HEK293 (cell line): ENCODE data around the gene TCF7L2.

Experiments used
- BCL11B ChIP-seq: fragments of 450-650 bp; formaldehyde crosslinking; IDR thresholded peaks from 2 replicates; pipeline ENCODE4 v1.5.1; 2016; ENCODE audit warnings: low read depth, missing biosample characterization, missing genetic modification characterization
- ZNF350 ChIP-seq: fragments of 450-650 bp; formaldehyde crosslinking; IDR thresholded peaks from 2 replicates; pipeline ENCODE4 v1.5.0; 2017; ENCODE audit warnings: missing biosample characterization, mild to moderate bottlenecking, missing genetic modification characterization
- ZNF548 ChIP-seq: fragments of 450-650 bp; formaldehyde crosslinking; IDR thresholded peaks from 2 replicates; pipeline ENCODE4 v1.5.1; 2016; ENCODE audit warnings: missing biosample characterization, missing genetic modification characterization
- ZNF549 ChIP-seq: fragments of 450-650 bp; IDR thresholded peaks from 2 replicates; pipeline ENCODE4 v1.5.1; 2018; ENCODE audit warnings: missing biosample characterization, missing genetic modification characterization, mild to moderate bottlenecking, inconsistent platforms, moderate library complexity
- ZNF610 ChIP-seq: fragments of 450-650 bp; formaldehyde crosslinking; IDR thresholded peaks from 2 replicates; pipeline ENCODE4 v1.5.1; 2016; ENCODE audit warnings: missing biosample characterization, missing genetic modification characterization, borderline replicate concordance
- ZNF660 ChIP-seq: fragments of 450-650 bp; IDR thresholded peaks from 2 replicates; pipeline ENCODE4 v1.5.1; 2018; ENCODE audit warnings: missing biosample characterization, mild to moderate bottlenecking, missing genetic modification characterization
- ZNF830 ChIP-seq: fragments of 450-650 bp; IDR thresholded peaks from 2 replicates; pipeline ENCODE4 v1.5.0; 2018; ENCODE audit warnings: missing biosample characterization, missing genetic modification characterization, low read depth, mild to moderate bottlenecking, moderate library complexity
- ZSCAN16 ChIP-seq: fragments of 450-650 bp; formaldehyde crosslinking; IDR thresholded peaks from 2 replicates; pipeline ENCODE4 v1.5.1; 2016; ENCODE audit warnings: missing biosample characterization, missing genetic modification characterization
- TF ChIP-seq, protein P1 (sequence below): fragments of 450-650 bp; formaldehyde crosslinking; IDR thresholded peaks from 2 replicates; pipeline ENCODE4 v1.5.1; 2016; ENCODE audit warnings: missing biosample characterization, missing genetic modification characterization
- TF ChIP-seq, protein P2 (sequence below): fragments of 450-650 bp; formaldehyde crosslinking; IDR thresholded peaks from 2 replicates; pipeline ENCODE4 v1.5.1; 2016; ENCODE audit warnings: missing biosample characterization, missing genetic modification characterization

DNA sequence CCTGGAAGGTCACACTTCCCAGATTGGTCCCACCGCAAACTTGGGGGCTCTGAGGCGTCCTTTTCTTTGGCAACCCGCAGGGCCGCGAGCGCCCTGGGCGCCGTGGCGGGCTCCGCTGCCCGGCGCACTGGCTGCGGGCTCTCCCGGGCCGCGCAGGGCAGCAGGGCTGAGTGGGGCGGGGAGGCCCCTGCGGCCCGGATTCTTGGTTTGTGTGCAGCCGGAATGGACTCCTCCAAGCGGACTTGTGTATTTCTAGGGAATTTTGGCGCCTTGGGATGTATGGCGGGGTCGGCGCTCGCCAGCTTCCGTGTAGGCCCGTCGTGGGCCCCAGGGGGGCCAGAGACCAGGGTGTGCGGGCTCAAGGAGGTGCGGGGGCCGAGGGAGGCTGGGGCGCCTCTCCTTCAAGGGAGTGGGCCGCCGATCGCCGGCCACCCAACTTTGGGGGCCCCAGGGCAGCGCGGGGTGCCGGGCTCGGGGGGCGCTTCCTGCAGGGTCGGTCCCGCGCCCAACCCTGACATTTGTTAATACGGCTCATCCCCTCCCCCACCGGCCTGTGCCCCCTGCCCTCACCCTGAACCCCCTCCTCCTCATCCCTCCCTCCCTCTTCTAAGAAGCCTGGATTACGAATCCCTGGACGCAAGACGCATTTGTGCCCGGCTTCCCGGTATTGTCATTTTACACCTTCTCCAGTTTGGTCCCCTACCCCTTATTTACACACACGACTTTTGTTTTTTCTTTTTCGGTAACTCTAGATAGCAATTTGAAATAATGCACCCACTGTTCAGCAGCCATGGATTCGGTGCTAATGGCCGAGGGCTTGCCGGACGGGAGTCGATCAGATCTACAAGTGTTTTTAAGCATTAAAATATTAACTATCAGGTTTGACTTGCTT is 2.5 kb downstream of the TCF7L2 start:
- no peak for TF ChIP-seq ZNF549
- no peak for TF ChIP-seq BCL11B (tag by site-specific recombination)
- no peak for TF ChIP-seq ZNF610
- no peak for TF ChIP-seq ZNF350
- TF ChIP-seq, protein P1, sequence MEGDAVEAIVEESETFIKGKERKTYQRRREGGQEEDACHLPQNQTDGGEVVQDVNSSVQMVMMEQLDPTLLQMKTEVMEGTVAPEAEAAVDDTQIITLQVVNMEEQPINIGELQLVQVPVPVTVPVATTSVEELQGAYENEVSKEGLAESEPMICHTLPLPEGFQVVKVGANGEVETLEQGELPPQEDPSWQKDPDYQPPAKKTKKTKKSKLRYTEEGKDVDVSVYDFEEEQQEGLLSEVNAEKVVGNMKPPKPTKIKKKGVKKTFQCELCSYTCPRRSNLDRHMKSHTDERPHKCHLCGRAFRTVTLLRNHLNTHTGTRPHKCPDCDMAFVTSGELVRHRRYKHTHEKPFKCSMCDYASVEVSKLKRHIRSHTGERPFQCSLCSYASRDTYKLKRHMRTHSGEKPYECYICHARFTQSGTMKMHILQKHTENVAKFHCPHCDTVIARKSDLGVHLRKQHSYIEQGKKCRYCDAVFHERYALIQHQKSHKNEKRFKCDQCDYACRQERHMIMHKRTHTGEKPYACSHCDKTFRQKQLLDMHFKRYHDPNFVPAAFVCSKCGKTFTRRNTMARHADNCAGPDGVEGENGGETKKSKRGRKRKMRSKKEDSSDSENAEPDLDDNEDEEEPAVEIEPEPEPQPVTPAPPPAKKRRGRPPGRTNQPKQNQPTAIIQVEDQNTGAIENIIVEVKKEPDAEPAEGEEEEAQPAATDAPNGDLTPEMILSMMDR (tag by site-specific recombination), result 0 out of 2 replicates have a peak, but pooled peaks have one; percentile 16
- peak; percentile 55; the same call in 1 of the 2 replicates for TF ChIP-seq ZNF660 (tag by site-specific recombination)
- TF ChIP-seq, protein P2, sequence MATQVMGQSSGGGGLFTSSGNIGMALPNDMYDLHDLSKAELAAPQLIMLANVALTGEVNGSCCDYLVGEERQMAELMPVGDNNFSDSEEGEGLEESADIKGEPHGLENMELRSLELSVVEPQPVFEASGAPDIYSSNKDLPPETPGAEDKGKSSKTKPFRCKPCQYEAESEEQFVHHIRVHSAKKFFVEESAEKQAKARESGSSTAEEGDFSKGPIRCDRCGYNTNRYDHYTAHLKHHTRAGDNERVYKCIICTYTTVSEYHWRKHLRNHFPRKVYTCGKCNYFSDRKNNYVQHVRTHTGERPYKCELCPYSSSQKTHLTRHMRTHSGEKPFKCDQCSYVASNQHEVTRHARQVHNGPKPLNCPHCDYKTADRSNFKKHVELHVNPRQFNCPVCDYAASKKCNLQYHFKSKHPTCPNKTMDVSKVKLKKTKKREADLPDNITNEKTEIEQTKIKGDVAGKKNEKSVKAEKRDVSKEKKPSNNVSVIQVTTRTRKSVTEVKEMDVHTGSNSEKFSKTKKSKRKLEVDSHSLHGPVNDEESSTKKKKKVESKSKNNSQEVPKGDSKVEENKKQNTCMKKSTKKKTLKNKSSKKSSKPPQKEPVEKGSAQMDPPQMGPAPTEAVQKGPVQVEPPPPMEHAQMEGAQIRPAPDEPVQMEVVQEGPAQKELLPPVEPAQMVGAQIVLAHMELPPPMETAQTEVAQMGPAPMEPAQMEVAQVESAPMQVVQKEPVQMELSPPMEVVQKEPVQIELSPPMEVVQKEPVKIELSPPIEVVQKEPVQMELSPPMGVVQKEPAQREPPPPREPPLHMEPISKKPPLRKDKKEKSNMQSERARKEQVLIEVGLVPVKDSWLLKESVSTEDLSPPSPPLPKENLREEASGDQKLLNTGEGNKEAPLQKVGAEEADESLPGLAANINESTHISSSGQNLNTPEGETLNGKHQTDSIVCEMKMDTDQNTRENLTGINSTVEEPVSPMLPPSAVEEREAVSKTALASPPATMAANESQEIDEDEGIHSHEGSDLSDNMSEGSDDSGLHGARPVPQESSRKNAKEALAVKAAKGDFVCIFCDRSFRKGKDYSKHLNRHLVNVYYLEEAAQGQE (tag by site-specific recombination), result no peak
- no peak for TF ChIP-seq ZSCAN16 (tag by site-specific recombination)
- TF ChIP-seq ZNF830 (tag by site-specific recombination), result no peak
- TF ChIP-seq ZNF548 (tag by site-specific recombination), result no peak
